Activated CD4-positive, CD25-positive, alpha-beta regulatory T cell (primary cell): ENCODE data around the gene MAP2K5.

ENCODE experiments used
- DNase-seq, 4 experiments: peaks; one replicate each; lab custom pipeline; 2025; lab: John Stamatoyannopoulos, UW

MAP2K5 gene

GRCh38 chr15:67758619-67759300 is 216.3 kb downstream of the MAP2K5 start:
- DNase-seq, result no peak

- DNase-seq, result no peak
Observed at GRCh38 chr15:67760901-67761300, 218.4 kb downstream of the MAP2K5 start.

- no peak for DNase-seq
Observed at GRCh38 chr15:67761343-67761742, 218.8 kb downstream of the MAP2K5 start.

GRCh38 chr15:67762610-67763368 is 220.3 kb downstream of the MAP2K5 start:
- DNase-seq, result no peak

GRCh38 chr15:67765701-67766100 is 223.2 kb downstream of the MAP2K5 start:
- DNase-seq, result no peak

GRCh38 chr15:67766968-67767367 is 224.5 kb downstream of the MAP2K5 start:
- DNase-seq, result no peak

- DNase-seq, result no peak
Observed at GRCh38 chr15:67768313-67768977, 225.9 kb downstream of the MAP2K5 start.

GRCh38 chr15:67769497-67770357 is 227.2 kb downstream of the MAP2K5 start:
- no peak for DNase-seq

GRCh38 chr15:67770358-67770628 is 227.8 kb downstream of the MAP2K5 start:
- DNase-seq, result no peak

- DNase-seq, result no peak
Observed at GRCh38 chr15:67771189-67771800, 228.8 kb downstream of the MAP2K5 start.

- no peak for DNase-seq
Observed at GRCh38 chr15:67774626-67775025, 232.1 kb downstream of the MAP2K5 start.

- DNase-seq, result no peak
Observed at GRCh38 chr15:67775250-67775649, 232.7 kb downstream of the MAP2K5 start.

GRCh38 chr15:67775998-67776397 is 233.5 kb downstream of the MAP2K5 start:
- DNase-seq, result no peak

GRCh38 chr15:67776600-67776999 is 234.1 kb downstream of the MAP2K5 start:
- no peak for DNase-seq

- no peak for DNase-seq
Observed at GRCh38 chr15:67777071-67777470, 234.6 kb downstream of the MAP2K5 start.

GRCh38 chr15:67777773-67778172 is 235.3 kb downstream of the MAP2K5 start:
- DNase-seq, result no peak

GRCh38 chr15:67778968-67779548 is 236.6 kb downstream of the MAP2K5 start:
- DNase-seq, result no peak

- DNase-seq, result no peak
Observed at GRCh38 chr15:67779549-67780111, 237.1 kb downstream of the MAP2K5 start.

GRCh38 chr15:67781061-67781460 is 238.6 kb downstream of the MAP2K5 start:
- no peak for DNase-seq

- DNase-seq, result no peak
Observed at GRCh38 chr15:67781907-67782690, 239.6 kb downstream of the MAP2K5 start.

GRCh38 chr15:67782691-67782991 is 240.1 kb downstream of the MAP2K5 start:
- DNase-seq, result no peak
